ENCODE results near the gene KCNT1. TPM values are rescaled to one million over a fixed set of nuclear protein-coding genes. Genes with fewer than 3 reads are reported as not detected.

Gene KCNT1
- total and polyA plus RNA-seq, 10 of the 15 experiments (the other 5 are each of a cell fraction or from before 2014, with no cell fraction given), result not detected

DNA sequence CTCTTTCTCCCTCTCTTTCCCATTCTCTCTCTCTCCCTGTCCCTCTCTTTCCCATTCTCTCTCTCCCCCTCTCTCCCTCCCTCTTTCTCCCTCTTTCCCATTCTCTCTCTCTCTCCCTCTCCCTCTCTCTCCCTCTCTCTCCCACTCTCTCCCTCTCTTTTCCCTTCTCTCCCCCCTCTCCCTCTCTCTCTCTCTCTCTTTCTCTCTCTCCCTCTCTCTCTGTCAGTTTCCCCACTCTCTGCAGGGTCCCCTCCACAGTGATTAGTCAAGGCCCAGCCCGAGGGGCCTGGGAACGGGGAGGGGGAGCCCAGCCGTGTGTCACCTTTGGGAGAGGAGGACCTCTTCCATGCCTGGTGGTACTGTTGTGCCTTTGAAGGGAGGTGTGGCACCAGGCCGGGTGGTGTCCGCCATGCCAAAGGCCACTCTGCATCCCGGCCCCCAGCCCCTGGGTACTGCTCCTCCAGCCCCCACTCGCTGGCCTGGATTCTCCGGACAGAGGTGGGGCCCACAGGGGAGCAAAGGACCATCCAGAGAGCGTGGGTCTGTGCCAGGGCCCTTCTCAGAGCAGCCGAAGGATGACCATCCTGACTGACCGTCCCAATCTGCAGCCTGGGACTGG, 25.4 kb downstream of the KCNT1 start:
- no peak for DNase-seq (ENCODE audit: low read depth, low spot score)
- WGBS (ENCODE audit: insufficient coverage, insufficient replicate concordance, low lambda C conversion rate, missing lambda C conversion rate), result 9% methylated on average over 11 of the region's 11 CpGs

More for the DNA sequence above, 25.4 kb downstream of the KCNT1 start:
- FAIRE-seq (no peak), ATAC-seq (no peak)
- ChIA-PET RAD21 (ENCODE audit: unreplicated experiment) (no interaction called here), POLR2A (no interaction called here), SMC1A (ENCODE audit: uncharacterized antibody, unreplicated experiment) (no interaction called here), CTCF (no interaction called here)
- TF ChIP-seq ATF7 (IDR thresholded peaks at IDR 0.05; ENCODE audit: low read depth) (no peak), ASH2L (IDR thresholded peaks at IDR 0.05; ENCODE audit: borderline replicate concordance, low read depth) (no peak), BMI1 (IDR thresholded peaks at IDR 0.05; ENCODE audit: borderline replicate concordance) (no peak), CREM (IDR thresholded peaks at IDR 0.05; ENCODE audit: low read depth) (no peak), SP1 (IDR thresholded peaks at IDR 0.05; ENCODE audit: low read depth, low read length) (no peak), SMAD1 (IDR thresholded peaks at IDR 0.05; ENCODE audit: low read depth, partially characterized antibody) (no peak), PAX5 (IDR thresholded peaks at IDR 0.05; ENCODE audit: borderline replicate concordance, low read depth, low read length) (no peak), CHD2 (IDR thresholded peaks at IDR 0.05; ENCODE audit: borderline replicate concordance, low read depth, low read length) (no peak), MTA3 (IDR thresholded peaks at IDR 0.05; ENCODE audit: borderline replicate concordance, low read length) (no peak), SMC3 (IDR thresholded peaks at IDR 0.05; ENCODE audit: borderline replicate concordance, low read length) (no peak)
- TF ChIP-seq, protein P1, sequence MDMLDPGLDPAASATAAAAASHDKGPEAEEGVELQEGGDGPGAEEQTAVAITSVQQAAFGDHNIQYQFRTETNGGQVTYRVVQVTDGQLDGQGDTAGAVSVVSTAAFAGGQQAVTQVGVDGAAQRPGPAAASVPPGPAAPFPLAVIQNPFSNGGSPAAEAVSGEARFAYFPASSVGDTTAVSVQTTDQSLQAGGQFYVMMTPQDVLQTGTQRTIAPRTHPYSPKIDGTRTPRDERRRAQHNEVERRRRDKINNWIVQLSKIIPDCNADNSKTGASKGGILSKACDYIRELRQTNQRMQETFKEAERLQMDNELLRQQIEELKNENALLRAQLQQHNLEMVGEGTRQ (IDR thresholded peaks at IDR 0.05; ENCODE audit: borderline replicate concordance, low read depth, low read length), result no peak
- TF ChIP-seq, protein P2, sequence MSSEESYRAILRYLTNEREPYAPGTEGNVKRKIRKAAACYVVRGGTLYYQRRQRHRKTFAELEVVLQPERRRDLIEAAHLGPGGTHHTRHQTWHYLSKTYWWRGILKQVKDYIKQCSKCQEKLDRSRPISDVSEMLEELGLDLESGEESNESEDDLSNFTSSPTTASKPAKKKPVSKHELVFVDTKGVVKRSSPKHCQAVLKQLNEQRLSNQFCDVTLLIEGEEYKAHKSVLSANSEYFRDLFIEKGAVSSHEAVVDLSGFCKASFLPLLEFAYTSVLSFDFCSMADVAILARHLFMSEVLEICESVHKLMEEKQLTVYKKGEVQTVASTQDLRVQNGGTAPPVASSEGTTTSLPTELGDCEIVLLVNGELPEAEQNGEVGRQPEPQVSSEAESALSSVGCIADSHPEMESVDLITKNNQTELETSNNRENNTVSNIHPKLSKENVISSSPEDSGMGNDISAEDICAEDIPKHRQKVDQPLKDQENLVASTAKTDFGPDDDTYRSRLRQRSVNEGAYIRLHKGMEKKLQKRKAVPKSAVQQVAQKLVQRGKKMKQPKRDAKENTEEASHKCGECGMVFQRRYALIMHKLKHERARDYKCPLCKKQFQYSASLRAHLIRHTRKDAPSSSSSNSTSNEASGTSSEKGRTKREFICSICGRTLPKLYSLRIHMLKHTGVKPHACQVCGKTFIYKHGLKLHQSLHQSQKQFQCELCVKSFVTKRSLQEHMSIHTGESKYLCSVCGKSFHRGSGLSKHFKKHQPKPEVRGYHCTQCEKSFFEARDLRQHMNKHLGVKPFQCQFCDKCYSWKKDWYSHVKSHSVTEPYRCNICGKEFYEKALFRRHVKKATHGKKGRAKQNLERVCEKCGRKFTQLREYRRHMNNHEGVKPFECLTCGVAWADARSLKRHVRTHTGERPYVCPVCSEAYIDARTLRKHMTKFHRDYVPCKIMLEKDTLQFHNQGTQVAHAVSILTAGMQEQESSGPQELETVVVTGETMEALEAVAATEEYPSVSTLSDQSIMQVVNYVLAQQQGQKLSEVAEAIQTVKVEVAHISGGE (CRISPR knock-in tag; IDR thresholded peaks at IDR 0.05), result no peak
- Histone ChIP-seq H4K20me1 (ENCODE audit: control insufficient read depth, insufficient read depth) (no peaks in the 10 kb centered on the region), H3K4me1 (ENCODE audit: control insufficient read depth, insufficient read depth, low read length) (no peaks in the 10 kb centered on the region), H3K4me2 (ENCODE audit: control insufficient read depth, insufficient read depth) (no peak overlapping the region), H3K27ac (ENCODE audit: control insufficient read depth, insufficient read depth) (no peak overlapping the region), H3K27me3 (replicated peaks in 1 of 2; ENCODE audit: control insufficient read depth in 2 of 2, insufficient read depth in 2 of 2, low read length in 1 of 2) (no peaks in the 10 kb centered on the region; a peak in 1 of 4 replicates), H3K79me2 (ENCODE audit: control insufficient read depth, insufficient read depth, low read length) (no peaks in the 10 kb centered on the region), H3K9me3 (replicated peaks; ENCODE audit: control insufficient read depth, insufficient read depth, low read length) (no peaks in the 10 kb centered on the region; the same call in 2 of the 3 replicates), H3K4me3 (no peak overlapping the region), H2AFZ (ENCODE audit: control insufficient read depth, low read depth, low read length) (no peak overlapping the region), H3K9ac (ENCODE audit: control insufficient read depth, insufficient read depth, low read length) (no peak overlapping the region), H3K36me3 (ENCODE audit: control insufficient read depth in 2 of 2, insufficient read depth in 2 of 2, low read length in 1 of 2) (no peaks in the 10 kb centered on the region)
- in situ Hi-C loops (cut with MboI) (no loop called here), intact Hi-C loops (cut with micrococcal nuclease; ENCODE audit: unreplicated experiment) (no loop called here)
- no TSS peak for BruUV-seq (replicated peaks)

All from GM12878 (cell line).